Body of pancreas (tissue), 4 donors: Measurements from ENCODE around the gene EYS.

Experiments
- POLR2A ChIP-seq, 3 donors: fragments of 450-650 bp; IDR thresholded peaks; one replicate each; pipeline ENCODE4 v1.6.1; 2016; ENCODE audit warnings: antibody characterized with exemption in 3 of 3, mild to moderate bottlenecking in 2 of 3
- TF ChIP-seq, protein P1 (sequence below), 7 experiments: fragments of 450-650 bp in 4 of 7; fragments of 200-600 bp in 3 of 7; sonication (generic) in 3 of 7; IDR thresholded peaks; one replicate each; pipeline ENCODE4 v1.5.1; 2016 to 2019; ENCODE audit warnings: antibody characterized with exemption in 7 of 7

DNA sequence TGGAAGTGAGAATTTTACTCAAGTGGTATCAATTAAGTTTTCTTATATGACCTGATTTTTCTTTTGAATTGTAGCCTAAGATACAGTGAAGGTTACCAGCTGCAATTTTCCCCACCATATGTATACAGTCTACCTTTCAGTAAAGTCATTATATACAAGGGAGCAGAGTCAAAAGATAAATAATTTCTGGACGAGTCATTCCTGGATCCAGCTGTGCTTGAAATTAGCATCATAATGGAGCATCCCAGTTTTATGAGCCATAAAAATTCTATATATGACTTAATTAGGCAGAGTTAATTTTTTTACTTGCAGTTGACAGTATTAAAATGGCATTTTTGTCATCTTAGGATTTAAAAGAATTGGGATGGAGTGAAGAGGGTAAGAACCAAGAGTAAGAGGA lies 1063.0 kb downstream of the EYS start:
- no peak for TF ChIP-seq POLR2A (IDR thresholded peaks at IDR 0.05)
- TF ChIP-seq, protein P1, sequence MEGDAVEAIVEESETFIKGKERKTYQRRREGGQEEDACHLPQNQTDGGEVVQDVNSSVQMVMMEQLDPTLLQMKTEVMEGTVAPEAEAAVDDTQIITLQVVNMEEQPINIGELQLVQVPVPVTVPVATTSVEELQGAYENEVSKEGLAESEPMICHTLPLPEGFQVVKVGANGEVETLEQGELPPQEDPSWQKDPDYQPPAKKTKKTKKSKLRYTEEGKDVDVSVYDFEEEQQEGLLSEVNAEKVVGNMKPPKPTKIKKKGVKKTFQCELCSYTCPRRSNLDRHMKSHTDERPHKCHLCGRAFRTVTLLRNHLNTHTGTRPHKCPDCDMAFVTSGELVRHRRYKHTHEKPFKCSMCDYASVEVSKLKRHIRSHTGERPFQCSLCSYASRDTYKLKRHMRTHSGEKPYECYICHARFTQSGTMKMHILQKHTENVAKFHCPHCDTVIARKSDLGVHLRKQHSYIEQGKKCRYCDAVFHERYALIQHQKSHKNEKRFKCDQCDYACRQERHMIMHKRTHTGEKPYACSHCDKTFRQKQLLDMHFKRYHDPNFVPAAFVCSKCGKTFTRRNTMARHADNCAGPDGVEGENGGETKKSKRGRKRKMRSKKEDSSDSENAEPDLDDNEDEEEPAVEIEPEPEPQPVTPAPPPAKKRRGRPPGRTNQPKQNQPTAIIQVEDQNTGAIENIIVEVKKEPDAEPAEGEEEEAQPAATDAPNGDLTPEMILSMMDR (IDR thresholded peaks at IDR 0.05), result no peak
